GM12891 (cell line): ENCODE results near the gene FGGY.

Experiments used
- POLR2A ChIP-seq: IDR thresholded peaks from 2 replicates; pipeline ENCODE4 v1.6.1; 2011; ENCODE audit warnings: low read depth, low read length, control low read depth
- POLR2AphosphoS5 ChIP-seq: IDR thresholded peaks from 2 replicates; pipeline ENCODE4 v1.6.1; 2011; ENCODE audit warnings: low read depth, low read length, control low read depth

DNA sequence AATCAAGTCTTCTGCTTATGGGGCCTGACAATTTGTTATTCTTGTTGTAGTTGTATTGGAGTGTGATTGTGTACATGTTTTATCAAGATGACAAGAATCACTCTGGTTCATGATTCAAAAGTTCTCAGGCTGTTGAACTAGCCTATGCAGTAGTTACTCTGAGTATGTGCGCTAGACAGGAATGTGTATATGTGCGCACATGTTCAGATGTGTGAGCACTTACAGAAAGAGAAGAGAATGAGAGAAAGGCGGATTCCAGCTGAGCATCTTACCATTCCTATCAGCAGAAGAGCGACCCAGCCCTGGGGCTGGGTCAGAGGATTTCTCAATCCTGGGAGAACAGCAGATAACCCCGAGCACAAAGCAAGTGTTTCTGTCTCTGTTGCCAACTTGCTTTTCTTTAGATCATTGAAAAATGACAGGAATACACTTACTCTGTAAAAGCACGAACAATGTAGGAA lies 407.1 kb downstream of the FGGY start:
- TF ChIP-seq POLR2A, result no peak
- no peak for TF ChIP-seq POLR2AphosphoS5
